Measurements from ENCODE around the gene TET2.
A peak's percentile ranks its signal among the peaks of the same experiment; 100 is the strongest.

Gene TET2

DNA sequence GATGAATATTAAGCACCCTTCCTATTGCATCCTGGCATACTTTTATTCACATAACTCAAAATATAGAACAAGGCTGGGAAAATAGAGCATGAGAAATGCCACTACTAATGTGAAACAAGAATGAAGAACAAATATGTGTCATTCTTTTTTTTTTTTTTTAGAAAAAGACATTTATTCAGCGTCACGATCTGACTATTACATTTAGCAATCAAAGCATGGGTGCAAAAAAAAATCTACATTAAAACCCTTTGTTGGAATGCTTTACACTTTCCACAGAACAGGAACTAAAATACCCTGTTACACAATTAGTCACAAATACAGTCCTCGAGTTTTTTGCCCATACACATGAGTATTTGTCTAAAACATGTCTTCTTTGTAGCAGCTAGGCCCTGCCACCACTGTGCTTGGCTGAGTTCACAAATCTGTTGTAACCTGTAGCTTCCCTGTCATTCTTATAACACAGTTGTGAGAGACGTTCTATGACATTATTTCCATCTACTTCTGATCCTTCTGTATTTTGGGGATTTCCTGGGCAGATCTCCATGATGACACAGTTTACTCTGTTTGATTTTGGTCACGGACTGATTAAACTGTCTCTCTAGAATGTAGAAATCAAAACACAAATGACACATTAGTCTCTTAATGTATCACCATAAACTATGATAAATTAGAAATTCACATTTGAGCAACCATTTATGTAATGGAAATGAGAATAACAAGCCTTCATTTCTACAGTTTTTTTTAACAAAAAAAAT, 9.4 kb upstream of the TET2 start:
- no peak for TF ChIP-seq CTCF (IDR thresholded peaks at IDR 0.05; ENCODE audit: insufficient read depth, low read depth, low read length, missing control alignments)
- H3K4me3 ChIP-seq (ENCODE audit: low read depth, low read length) = no peak overlapping the region
- DNase-seq (ENCODE audit: low read depth) = no peak

- no peak overlapping the region for H3K4me3 ChIP-seq (ENCODE audit: low read depth, low read length)
- TF ChIP-seq CTCF (IDR thresholded peaks at IDR 0.05; ENCODE audit: insufficient read depth, low read depth, low read length, missing control alignments) = no peak
- no peak for DNase-seq (ENCODE audit: low read depth)
Measured at GRCh38 chr4:105139646-105140045, 7.0 kb upstream of the TET2 start.

DNA sequence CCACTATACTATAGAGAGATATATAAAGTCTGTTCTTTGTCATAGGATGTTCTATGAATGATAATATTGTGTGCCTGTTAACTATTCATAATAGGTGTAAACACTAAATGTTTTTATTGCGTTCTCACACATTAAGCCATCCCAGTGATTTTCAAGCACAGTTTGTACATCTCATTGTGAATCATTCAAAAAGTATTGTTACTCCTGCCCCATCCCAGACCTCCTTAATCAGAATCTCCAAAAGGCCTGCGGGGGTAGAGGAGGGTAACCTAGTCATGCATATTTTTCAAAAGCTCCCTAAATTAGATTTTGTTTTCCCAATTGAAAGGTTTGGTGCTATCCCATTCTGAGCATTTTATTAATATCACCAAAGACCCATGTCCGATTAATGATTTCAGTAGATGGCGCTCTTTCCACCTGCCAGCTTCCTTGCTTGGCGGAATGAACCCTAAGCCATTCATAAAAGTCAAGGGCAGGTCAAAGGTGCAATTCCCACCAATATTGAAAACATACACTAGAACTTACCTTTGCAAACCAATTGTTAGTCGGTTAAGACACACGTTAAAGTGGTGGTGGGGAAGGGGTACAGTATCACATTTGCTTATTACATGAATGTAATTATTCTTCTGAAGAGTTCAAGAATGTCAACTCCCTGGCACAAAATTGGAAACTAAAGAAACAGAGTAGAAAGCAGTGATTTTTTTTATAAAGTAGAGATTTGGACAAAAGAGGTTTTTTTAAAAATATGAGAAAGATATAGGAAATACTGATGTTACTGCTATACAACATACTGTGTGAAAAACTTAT, 5.8 kb upstream of the TET2 start:
- DNase-seq (ENCODE audit: low read depth) = peak; percentile 56
- TF ChIP-seq CTCF (IDR thresholded peaks at IDR 0.05; ENCODE audit: insufficient read depth, low read depth, low read length, missing control alignments) = peak; percentile 45
- no peak overlapping the region for H3K4me3 ChIP-seq (ENCODE audit: low read depth, low read length)

DNA sequence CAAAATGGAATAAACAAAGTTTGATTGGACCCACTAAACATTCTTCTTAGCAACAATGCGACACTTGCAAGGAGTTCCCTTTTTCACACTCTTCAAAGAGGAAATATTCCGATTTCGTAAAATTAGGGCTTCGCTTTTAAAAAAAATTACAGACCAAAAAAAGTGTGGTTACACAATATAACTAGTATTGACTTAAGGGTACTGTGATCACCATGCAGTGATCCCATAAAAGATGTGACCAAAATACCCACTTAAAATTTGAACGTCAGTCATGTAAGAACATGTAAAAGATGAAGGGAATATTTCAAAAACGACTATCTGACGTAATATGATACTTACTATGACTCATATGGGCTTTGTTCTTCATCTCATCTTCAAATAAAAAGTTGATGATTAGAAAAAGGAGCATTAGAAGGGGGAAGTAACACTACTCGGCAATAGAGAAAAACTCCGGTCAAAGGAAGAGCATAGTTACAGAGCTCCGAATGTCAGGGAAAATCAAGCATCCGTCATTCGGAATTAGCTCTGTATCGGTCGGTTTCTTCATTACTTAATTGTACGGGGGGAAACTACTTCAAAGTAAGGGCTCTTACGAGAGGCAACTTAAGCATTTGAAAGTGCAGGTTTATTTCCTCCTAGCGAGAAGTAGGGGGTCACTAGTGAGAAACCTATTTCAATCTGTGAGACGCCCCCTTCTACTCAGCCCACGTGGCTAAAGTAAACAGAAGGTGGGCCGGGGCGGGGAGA, 1.3 kb upstream of the TET2 start:
- H3K4me3 ChIP-seq (ENCODE audit: low read depth, low read length) = peak overlapping the region; percentile 97
- no peak for TF ChIP-seq CTCF (IDR thresholded peaks at IDR 0.05; ENCODE audit: insufficient read depth, low read depth, low read length, missing control alignments)
- peak; percentile 32 for DNase-seq (ENCODE audit: low read depth)

DNA sequence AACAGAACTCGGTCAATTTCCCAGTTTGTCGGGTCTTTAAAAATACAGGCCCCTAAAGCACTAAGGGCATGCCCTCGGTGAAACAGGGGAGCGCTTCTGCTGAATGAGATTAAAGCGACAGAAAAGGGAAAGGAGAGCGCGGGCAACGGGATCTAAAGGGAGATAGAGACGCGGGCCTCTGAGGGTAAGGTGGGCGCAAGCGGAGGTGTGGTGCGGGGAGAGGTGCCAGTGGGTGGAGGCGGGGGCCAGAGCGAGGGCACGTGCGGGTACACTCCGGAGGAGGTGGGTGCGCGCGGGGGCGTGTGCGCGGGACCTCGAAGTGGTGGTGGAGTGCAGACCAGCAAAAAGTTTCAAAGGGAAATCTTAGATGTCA, 787 bp upstream of the TET2 start:
- peak overlapping the region; percentile 97 for H3K4me3 ChIP-seq (ENCODE audit: low read depth, low read length)
- DNase-seq (ENCODE audit: low read depth) = peak; percentile 46
- no peak for TF ChIP-seq CTCF (IDR thresholded peaks at IDR 0.05; ENCODE audit: insufficient read depth, low read depth, low read length, missing control alignments)

DNA sequence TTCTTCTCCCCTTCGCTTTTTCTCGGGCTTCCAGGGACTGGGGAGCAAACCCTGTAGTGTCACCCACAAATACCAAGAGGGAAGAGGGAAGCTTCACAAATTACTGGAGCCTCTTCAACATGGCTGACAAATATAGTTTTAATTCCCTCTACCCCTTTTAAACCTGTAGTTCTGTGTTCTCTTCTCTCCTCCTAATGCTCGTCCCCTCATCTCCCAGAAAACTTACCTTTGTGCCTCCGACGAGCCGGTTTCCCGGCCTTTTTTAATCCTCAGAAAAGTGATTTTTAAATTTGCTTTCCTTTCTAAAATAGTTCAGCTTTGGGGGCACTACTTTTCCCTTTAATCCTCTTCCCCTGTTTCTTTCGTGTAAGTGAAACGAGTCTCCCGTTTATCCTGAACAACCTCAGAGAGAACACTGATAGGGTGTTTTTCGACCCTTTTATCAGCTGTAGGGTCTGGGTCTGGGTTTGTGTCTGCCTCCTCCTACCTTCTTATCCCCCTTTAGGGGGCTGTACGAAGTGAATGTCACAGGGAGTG, 408 bp downstream of the TET2 start:
- TF ChIP-seq CTCF (IDR thresholded peaks at IDR 0.05; ENCODE audit: insufficient read depth, low read depth, low read length, missing control alignments) = no peak
- DNase-seq (ENCODE audit: low read depth) = no peak
- peak overlapping the region; percentile 97 for H3K4me3 ChIP-seq (ENCODE audit: low read depth, low read length)

Measured in GM12865 (cell line).